CD4-positive, alpha-beta T cell treated with Interleukin-4 for 4 hours (primary cell): ENCODE measurements around the gene CORIN.
"Not testable (repeated sequence)": the region's sequence is repeated elsewhere in the genome, so short reads cannot be mapped to it uniquely, and the experiment has no call there.

ENCODE experiments used
- DNase-seq: peaks from one replicate; pipeline ENCODE4 v3.0.0-alpha.2; 2020

The CORIN gene

DNA sequence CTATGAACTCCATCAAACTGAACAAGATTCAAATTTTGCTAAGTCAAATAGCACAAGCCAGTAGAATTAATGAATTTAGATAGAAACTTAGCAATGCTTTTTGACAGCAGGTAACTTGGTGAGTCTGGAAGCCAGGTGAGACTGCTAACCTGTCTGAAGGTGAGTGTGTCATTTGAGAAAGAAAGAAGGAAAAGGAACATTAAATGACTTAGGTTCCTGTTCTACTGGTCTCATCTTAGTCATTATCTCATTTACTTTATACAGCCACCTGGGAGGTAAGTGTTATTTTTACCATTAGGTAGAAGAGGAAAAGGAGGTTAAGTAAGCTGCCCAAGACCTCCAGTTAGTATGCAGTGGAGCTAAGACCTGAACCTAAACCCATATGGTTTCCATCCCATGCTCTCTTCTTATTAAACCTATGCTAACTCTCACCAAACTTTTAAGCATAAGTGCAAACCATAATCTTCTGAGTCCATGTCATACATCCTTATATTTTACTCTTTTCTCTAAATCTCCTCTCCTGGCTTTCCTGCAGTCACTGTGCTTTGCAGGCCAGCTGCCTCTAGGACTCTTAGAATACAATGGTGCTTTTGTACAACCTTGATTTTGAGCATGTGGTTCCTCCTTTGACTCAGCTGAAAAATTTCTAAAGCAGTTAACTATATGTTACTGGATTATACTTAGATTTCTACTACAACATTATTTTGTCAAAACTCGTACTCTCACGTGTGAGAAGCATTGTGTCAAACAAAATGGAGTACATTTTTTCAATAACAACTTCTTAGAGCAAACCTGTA lies 284.3 kb downstream of the CORIN start:
- DNase-seq, result no peak

DNA sequence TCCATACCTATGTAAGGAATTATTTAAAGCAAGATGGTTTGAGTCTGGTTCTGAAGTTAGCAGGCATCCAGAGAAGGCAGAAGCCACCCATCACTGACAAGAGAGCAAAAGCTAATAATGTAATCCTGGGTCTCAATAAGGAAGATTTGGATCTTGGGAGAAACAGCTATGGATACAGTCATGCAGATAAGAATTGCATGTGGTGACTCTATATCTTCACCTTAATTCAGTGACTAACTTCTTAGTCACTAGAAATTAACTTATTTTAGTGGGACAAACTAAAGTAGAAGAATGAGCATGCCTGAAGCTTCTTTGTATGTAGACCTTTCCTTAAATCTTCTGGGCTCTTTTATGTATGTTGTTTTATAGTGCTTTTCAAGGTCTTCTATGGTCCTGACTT lies 286.2 kb downstream of the CORIN start:
- DNase-seq, result no peak

DNA sequence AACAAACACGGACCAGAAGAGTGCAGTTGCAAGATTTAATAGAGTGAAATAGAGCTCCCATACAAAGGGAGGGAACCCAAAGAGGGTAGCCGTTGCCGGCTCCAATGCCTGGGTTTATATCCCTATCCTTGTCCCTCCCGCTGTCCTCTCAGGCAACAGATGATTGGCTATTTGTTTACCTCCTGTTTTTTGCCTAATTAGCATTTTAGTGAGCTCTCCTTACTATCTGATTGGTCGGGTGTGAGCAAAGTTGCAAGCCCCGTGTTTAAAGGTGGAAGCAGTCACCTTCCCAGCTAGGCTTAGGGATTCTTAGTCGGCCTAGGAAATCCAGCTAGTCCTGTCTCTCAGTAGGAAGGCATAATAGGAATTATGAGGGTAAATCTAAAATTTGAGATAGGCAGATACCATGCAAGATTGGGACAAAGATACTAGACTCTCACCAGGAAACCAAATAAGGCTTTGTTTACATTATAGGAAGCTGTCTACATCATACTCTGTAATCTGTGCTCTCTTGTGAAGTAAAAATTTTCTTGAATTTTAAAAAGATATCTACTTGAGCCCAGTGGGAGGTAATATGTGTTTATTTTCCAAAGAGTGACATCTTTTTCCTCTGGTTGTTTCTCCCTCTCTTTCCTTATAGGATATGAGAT lies 286.8 kb downstream of the CORIN start:
- DNase-seq, result no peak

GRCh38 chr4:47550357-47550756 lies 287.5 kb downstream of the CORIN start:
- DNase-seq, result not testable (repeated sequence)
